ENCODE results near the gene QPRT.

GRCh38 chr16:29708917-29709600 is 30.1 kb downstream of the QPRT start:
- TF ChIP-seq POLR2AphosphoS5 (IDR thresholded peaks at IDR 0.05; ENCODE audit: borderline replicate concordance, low read depth, low read length) (no peak), EZH2 (IDR thresholded peaks at IDR 0.05) (no peak)
